Smooth muscle cell (in vitro differentiated cells): ENCODE data around the gene NEGR1. TPM values are rescaled to one million over a fixed set of nuclear protein-coding genes. Genes with fewer than 3 reads are reported as not detected.

Experiments
- DNase-seq: peaks from one replicate; lab custom pipeline; 2025; ENCODE audit not compliant: unreplicated experiment; lab: John Stamatoyannopoulos, UW
- H2AFZ ChIP-seq: fragments of 200-600 bp; sonication (generic); 2 replicates; pipeline ENCODE4 v1.6.0; 2016; ENCODE audit warnings: antibody characterized with exemption, low read depth, mild to moderate bottlenecking
- H3F3A ChIP-seq: fragments of 200-600 bp; sonication (generic); 2 replicates; pipeline ENCODE4 v1.6.0; 2017; ENCODE audit warnings: antibody characterized with exemption, low read depth
- H3K27ac ChIP-seq: fragments of 200-600 bp; sonication (generic); 2 replicates; pipeline ENCODE4 v1.5.1; 2016; ENCODE audit warnings: low read depth, mild to moderate bottlenecking
- H3K27me3 ChIP-seq: fragments of 200-600 bp; sonication (generic); 2 replicates; pipeline ENCODE4 v1.6.1; 2016; ENCODE audit warnings: low read depth, mild to moderate bottlenecking
- H3K36me3 ChIP-seq: fragments of 200-600 bp; sonication (generic); 2 replicates; pipeline ENCODE4 v1.5.1; 2016; ENCODE audit warnings: low read depth
- H3K4me1 ChIP-seq: fragments of 200-600 bp; sonication (generic); 2 replicates; pipeline ENCODE4 v1.5.1; 2016; ENCODE audit warnings: low read depth
- H3K4me2 ChIP-seq: fragments of 200-600 bp; sonication (generic); 2 replicates; pipeline ENCODE4 v1.6.0; 2016; ENCODE audit warnings: mild to moderate bottlenecking
- H3K4me3 ChIP-seq: fragments of 200-600 bp; sonication (generic); 2 replicates; pipeline ENCODE4 v1.5.1; 2016; ENCODE audit warnings: mild to moderate bottlenecking
- H3K79me2 ChIP-seq: fragments of 200-600 bp; sonication (generic); 2 replicates; pipeline ENCODE4 v1.6.0; 2016; ENCODE audit warnings: low read depth, mild to moderate bottlenecking
- H3K9ac ChIP-seq: fragments of 200-600 bp; sonication (generic); 2 replicates; pipeline ENCODE4 v1.6.0; 2016; ENCODE audit warnings: low read depth
- H3K9me3 ChIP-seq: fragments of 200-600 bp; sonication (generic); replicated peaks from 2 replicates; pipeline ENCODE4 v1.5.1; 2016; ENCODE audit warnings: low read depth
- H4K20me1 ChIP-seq: fragments of 200-600 bp; sonication (generic); 2 replicates; pipeline ENCODE4 v1.6.0; 2016; ENCODE audit warnings: low read depth
- CTCF ChIP-seq: fragments of 200-600 bp; sonication (generic); IDR thresholded peaks from 2 replicates; pipeline ENCODE4 v1.5.1; 2017; ENCODE audit warnings: borderline replicate concordance, mild to moderate bottlenecking, antibody characterized with exemption; ENCODE audit not compliant: insufficient read depth, poor library complexity, severe bottlenecking
- WGBS: methylation state at CpG from one replicate; pipeline ENCODE4 v1.1.7; 2016; ENCODE audit warnings: low lambda C conversion rate; 5-methylcytosine and 5-hydroxymethylcytosine counted together
- polyA plus RNA-seq: library from polyadenylated mRNA; unstranded; fragments of >200 nt; fragmentation: Nextera tagmentation; extraction: Ambion mirVana; gene quantifications from 2 replicates; pipeline ENCODE4 v1.2.1, GENCODE V29; 2016
- total RNA-seq: library from RNA; depleted of rRNA; stranded (reverse); fragments of >200 nt; gene quantifications from 2 replicates; pipeline ENCODE4 v1.2.3, GENCODE V29; 2014

NEGR1 gene
- total and polyA plus RNA-seq, 2 experiments from 2014 or later, result 0.02 to 0.09 TPM

- H3K9me3 ChIP-seq, result no peaks in the 10 kb centered on the region
- H2AFZ ChIP-seq, result no peak overlapping the region
- no peaks in the 10 kb centered on the region for H3K79me2 ChIP-seq
- H3K4me2 ChIP-seq, result no peak overlapping the region
- H3K4me3 ChIP-seq, result no peak overlapping the region
- no peak overlapping the region for H3K9ac ChIP-seq
- no peaks in the 10 kb centered on the region for H3K27me3 ChIP-seq
- TF ChIP-seq CTCF, result no peak
- H3K4me1 ChIP-seq, result no peaks in the 10 kb centered on the region
- 88% methylated on average over 4 of the region's 4 CpGs for WGBS
- H4K20me1 ChIP-seq, result no peaks in the 10 kb centered on the region
- H3F3A ChIP-seq, result no peaks in the 10 kb centered on the region
- no peaks in the 10 kb centered on the region for H3K36me3 ChIP-seq
- no peak overlapping the region for H3K27ac ChIP-seq
- no peak for DNase-seq
Observed at GRCh38 chr1:71766748-71767147, 515.6 kb downstream of the NEGR1 start.

- DNase-seq, result no peak
- WGBS, result 77% methylated on average over 1 of the region's 1 CpG
- no peak overlapping the region for H3K4me3 ChIP-seq
- no peaks in the 10 kb centered on the region for H3K36me3 ChIP-seq
- H3K9me3 ChIP-seq, result no peaks in the 10 kb centered on the region
- TF ChIP-seq CTCF, result no peak
- H3K27me3 ChIP-seq, result no peaks in the 10 kb centered on the region
- no peaks in the 10 kb centered on the region for H3K79me2 ChIP-seq
- no peak overlapping the region for H2AFZ ChIP-seq
- H3K9ac ChIP-seq, result no peak overlapping the region
- no peak overlapping the region for H3K27ac ChIP-seq
- no peak overlapping the region for H3K4me2 ChIP-seq
- H3F3A ChIP-seq, result no peaks in the 10 kb centered on the region
- no peaks in the 10 kb centered on the region for H3K4me1 ChIP-seq
- no peaks in the 10 kb centered on the region for H4K20me1 ChIP-seq
Observed at GRCh38 chr1:71762514-71763255, 519.7 kb downstream of the NEGR1 start.

GRCh38 chr1:71755441-71755840 is 526.9 kb downstream of the NEGR1 start:
- H3K36me3 ChIP-seq, result no peaks in the 10 kb centered on the region
- H3K4me1 ChIP-seq, result no peaks in the 10 kb centered on the region
- no peaks in the 10 kb centered on the region for H4K20me1 ChIP-seq
- no peak for TF ChIP-seq CTCF
- WGBS, result 92% methylated on average over 1 of the region's 1 CpG
- DNase-seq, result no peak
- no peaks in the 10 kb centered on the region for H3F3A ChIP-seq
- H3K4me3 ChIP-seq, result no peak overlapping the region
- no peaks in the 10 kb centered on the region for H3K79me2 ChIP-seq
- H3K9me3 ChIP-seq, result no peaks in the 10 kb centered on the region
- H2AFZ ChIP-seq, result no peak overlapping the region
- H3K9ac ChIP-seq, result no peak overlapping the region
- no peak overlapping the region for H3K27ac ChIP-seq
- no peaks in the 10 kb centered on the region for H3K27me3 ChIP-seq
- H3K4me2 ChIP-seq, result no peak overlapping the region

- Histone ChIP-seq H3K27ac (no peak overlapping the region), H3K79me2 (no peaks in the 10 kb centered on the region), H3K4me1 (no peaks in the 10 kb centered on the region), H4K20me1 (no peaks in the 10 kb centered on the region), H3F3A (no peaks in the 10 kb centered on the region), H3K4me3 (no peak overlapping the region), H3K27me3 (no peaks in the 10 kb centered on the region), H3K9me3 (no peaks in the 10 kb centered on the region), H3K9ac (no peak overlapping the region), H3K4me2 (no peak overlapping the region), H3K36me3 (no peaks in the 10 kb centered on the region), H2AFZ (no peak overlapping the region)
- no peak for TF ChIP-seq CTCF
- 92% methylated on average over 4 of the region's 4 CpGs for WGBS
- DNase-seq, result no peak
Observed at GRCh38 chr1:71753746-71754145, 528.6 kb downstream of the NEGR1 start.
